BLaER1 (cell line): ENCODE results near the gene CPVL.

ENCODE experiments used
- H3K27ac ChIP-seq: shearing (Covaris generic); formaldehyde crosslinking; 2 replicates; pipeline ENCODE4 v1.8.1; 2022
- H3K27me3 ChIP-seq: shearing (Covaris generic); formaldehyde crosslinking; 2 replicates; pipeline ENCODE4 v1.8.1; 2022
- H3K36me3 ChIP-seq: shearing (Covaris generic); formaldehyde crosslinking; 2 replicates; pipeline ENCODE4 v1.8.1; 2022
- H3K4me1 ChIP-seq: shearing (Covaris generic); formaldehyde crosslinking; 2 replicates; pipeline ENCODE4 v1.8.1; 2022
- H3K4me2 ChIP-seq: shearing (Covaris generic); formaldehyde crosslinking; 2 replicates; pipeline ENCODE4 v1.8.1; 2022
- H3K4me3 ChIP-seq: shearing (Covaris generic); formaldehyde crosslinking; 2 replicates; pipeline ENCODE4 v1.8.1; 2022
- H3K9ac ChIP-seq: shearing (Covaris generic); formaldehyde crosslinking; 2 replicates; pipeline ENCODE4 v1.8.1; 2022
- H3K9me3 ChIP-seq: shearing (Covaris generic); formaldehyde crosslinking; 2 replicates; pipeline ENCODE4 v1.8.1; 2022
- H4K20me1 ChIP-seq: shearing (Covaris generic); formaldehyde crosslinking; 2 replicates; pipeline ENCODE4 v1.8.1; 2022
- Cebpa-rat ChIP-seq: shearing (Covaris generic); IDR thresholded peaks from 2 replicates; pipeline ENCODE4 v1.8.1; 2022

CPVL gene

DNA sequence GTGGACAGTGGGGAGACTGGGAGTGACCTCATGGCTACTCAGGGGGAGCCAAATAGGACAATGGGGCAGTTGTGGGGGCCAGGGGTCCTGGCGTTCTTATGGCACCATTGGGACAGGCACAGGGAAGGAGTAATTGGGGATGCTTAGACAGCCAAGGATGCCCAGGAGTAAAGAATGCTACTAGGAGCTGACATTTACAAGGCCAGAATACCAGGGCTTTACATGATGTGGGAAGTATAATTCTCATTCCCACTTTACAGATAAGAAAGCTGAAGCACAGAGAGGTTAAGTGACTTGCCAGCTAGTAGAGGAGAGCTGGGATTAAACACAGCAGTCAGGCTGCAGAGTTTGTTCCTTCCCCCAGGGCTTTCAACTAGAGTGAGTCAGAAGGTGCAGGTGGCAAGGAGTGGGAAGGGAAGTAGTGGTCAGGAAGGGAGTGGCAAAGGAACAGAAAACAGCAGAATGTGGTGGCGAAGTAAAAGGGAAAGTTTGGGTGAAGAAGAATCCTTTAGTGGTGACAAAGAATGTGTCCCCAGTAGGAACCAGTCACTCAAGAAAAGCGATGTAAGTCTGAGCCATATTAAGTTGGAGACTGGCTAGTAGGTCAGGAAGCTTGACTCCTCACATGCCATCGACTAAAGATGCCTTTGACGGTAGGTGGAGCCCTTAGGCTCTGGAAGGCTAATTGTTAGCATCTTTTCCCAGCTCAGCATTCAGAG lies 32.8 kb downstream of the CPVL start:
- H4K20me1 ChIP-seq, result no peaks in the 10 kb centered on the region
- no peak for TF ChIP-seq Cebpa-rat
- H3K4me1 ChIP-seq, result peaks cover 34% of the 10 kb centered on the region
- no peak overlapping the region for H3K27ac ChIP-seq
- no peaks in the 10 kb centered on the region for H3K27me3 ChIP-seq
- no peaks in the 10 kb centered on the region for H3K36me3 ChIP-seq
- H3K4me2 ChIP-seq, result peak overlapping the region; percentile 63
- no peaks in the 10 kb centered on the region for H3K9me3 ChIP-seq
- no peak overlapping the region for H3K4me3 ChIP-seq
- H3K9ac ChIP-seq, result no peak overlapping the region

DNA sequence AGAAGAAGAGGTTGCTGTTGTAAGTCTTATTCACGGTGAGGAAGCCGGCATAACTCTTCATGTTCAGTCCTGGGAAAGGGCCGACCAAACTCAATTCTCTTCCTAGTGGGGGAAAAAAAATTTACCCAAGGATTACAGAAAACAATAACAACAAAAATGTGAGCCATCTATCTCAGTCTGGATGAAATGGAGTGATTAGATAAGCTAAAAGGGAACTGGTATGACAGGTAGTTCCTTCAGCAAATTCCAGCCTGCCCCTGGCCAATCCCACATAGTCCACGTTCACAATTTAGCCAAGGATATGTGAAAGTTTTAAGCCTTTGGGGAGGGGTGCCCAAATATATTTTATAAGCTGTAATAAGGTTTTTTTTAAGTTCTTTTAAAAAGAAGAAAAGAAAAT lies 33.6 kb downstream of the CPVL start:
- no peak for TF ChIP-seq Cebpa-rat
- H4K20me1 ChIP-seq, result no peaks in the 10 kb centered on the region
- no peaks in the 10 kb centered on the region for H3K9me3 ChIP-seq
- no peaks in the 10 kb centered on the region for H3K36me3 ChIP-seq
- H3K9ac ChIP-seq, result no peak overlapping the region
- no peak overlapping the region for H3K4me2 ChIP-seq
- H3K4me1 ChIP-seq, result peaks cover 34% of the 10 kb centered on the region
- H3K4me3 ChIP-seq, result no peak overlapping the region
- H3K27ac ChIP-seq, result no peak overlapping the region
- no peaks in the 10 kb centered on the region for H3K27me3 ChIP-seq

DNA sequence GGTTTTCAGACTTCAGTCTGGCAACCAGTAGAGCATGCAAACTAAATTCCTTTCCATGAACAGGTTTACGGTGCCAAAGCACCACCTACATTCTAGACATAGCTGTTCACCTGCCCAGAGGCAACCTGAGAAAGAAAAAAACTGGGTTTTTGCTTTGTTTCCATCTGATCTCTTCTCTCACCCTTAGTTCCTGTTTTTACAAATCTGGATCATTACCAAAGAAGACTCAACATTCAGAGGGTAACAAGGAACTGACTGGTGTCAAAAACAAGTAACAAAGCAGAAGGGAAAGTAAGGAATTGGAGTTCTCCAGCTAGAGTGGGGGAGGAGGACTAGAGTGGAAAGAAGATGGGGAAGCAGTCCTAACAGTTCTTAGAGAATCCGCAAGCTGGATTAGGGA lies 36.4 kb downstream of the CPVL start:
- Histone ChIP-seq H3K4me1 (peaks cover 39% of the 10 kb centered on the region), H3K9me3 (no peaks in the 10 kb centered on the region), H3K9ac (no peak overlapping the region), H3K36me3 (no peaks in the 10 kb centered on the region), H3K27ac (no peak overlapping the region), H4K20me1 (no peaks in the 10 kb centered on the region), H3K4me2 (0 out of 2 replicates have a peak overlapping the region, but pooled peaks have one; percentile 23), H3K27me3 (no peaks in the 10 kb centered on the region), H3K4me3 (no peak overlapping the region)
- TF ChIP-seq Cebpa-rat, result no peak

DNA sequence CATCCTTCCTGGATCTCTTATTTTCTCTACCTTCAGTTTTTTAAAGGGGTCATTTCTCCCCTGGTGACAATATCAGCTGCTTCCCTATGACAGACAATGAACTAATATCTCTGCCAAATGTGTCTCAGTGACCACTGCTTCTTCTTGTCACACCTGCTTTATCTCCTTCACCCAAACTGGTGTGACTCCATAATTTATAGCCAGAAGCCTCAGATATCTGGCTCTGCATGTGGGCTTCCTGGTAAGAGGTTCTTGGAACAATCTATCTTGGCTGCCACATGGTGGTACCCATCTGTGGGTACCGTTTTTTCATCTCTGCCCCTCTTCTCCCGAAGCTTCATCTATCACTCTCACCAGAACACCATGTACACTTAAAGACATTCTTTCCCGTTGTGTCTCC lies 37.0 kb downstream of the CPVL start:
- peak overlapping the region; percentile 23; the same call in 1 of the 2 replicates for H3K4me2 ChIP-seq
- H3K27me3 ChIP-seq, result no peaks in the 10 kb centered on the region
- H3K4me3 ChIP-seq, result no peak overlapping the region
- no peak for TF ChIP-seq Cebpa-rat
- H3K9ac ChIP-seq, result no peak overlapping the region
- H3K9me3 ChIP-seq, result no peaks in the 10 kb centered on the region
- peaks cover 37% of the 10 kb centered on the region for H3K4me1 ChIP-seq
- no peaks in the 10 kb centered on the region for H4K20me1 ChIP-seq
- no peak overlapping the region for H3K27ac ChIP-seq
- no peaks in the 10 kb centered on the region for H3K36me3 ChIP-seq

- no peak overlapping the region for H3K4me3 ChIP-seq
- no peak overlapping the region for H3K27ac ChIP-seq
- no peaks in the 10 kb centered on the region for H3K27me3 ChIP-seq
- TF ChIP-seq Cebpa-rat, result no peak
- H3K36me3 ChIP-seq, result no peaks in the 10 kb centered on the region
- no peaks in the 10 kb centered on the region for H4K20me1 ChIP-seq
- no peak overlapping the region for H3K4me2 ChIP-seq
- peaks cover 23% of the 10 kb centered on the region for H3K4me1 ChIP-seq
- H3K9ac ChIP-seq, result no peak overlapping the region
- no peaks in the 10 kb centered on the region for H3K9me3 ChIP-seq
Measured at GRCh38 chr7:29107056-29107455, 39.3 kb downstream of the CPVL start.

DNA sequence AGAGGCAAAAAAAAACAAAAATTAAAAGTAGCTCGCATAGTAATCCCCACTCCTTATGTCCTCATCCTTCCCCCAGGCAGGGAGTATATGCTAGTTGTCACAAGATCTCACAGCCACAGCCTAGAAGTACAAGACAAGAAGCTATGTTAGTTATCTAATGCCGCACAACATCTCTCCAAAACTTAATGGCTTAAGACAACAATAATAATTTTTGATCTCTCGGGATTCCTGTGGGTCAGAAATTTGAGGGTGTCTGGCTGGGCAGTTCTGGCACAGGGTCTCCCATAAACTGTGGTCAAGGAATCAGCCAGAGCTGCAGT lies 39.7 kb downstream of the CPVL start:
- TF ChIP-seq Cebpa-rat, result no peak
- Histone ChIP-seq H3K27me3 (no peaks in the 10 kb centered on the region), H3K27ac (no peak overlapping the region), H3K4me2 (no peak overlapping the region), H3K9me3 (no peaks in the 10 kb centered on the region), H3K9ac (no peak overlapping the region), H3K4me3 (no peak overlapping the region), H3K36me3 (no peaks in the 10 kb centered on the region), H3K4me1 (peaks cover 23% of the 10 kb centered on the region), H4K20me1 (no peaks in the 10 kb centered on the region)

DNA sequence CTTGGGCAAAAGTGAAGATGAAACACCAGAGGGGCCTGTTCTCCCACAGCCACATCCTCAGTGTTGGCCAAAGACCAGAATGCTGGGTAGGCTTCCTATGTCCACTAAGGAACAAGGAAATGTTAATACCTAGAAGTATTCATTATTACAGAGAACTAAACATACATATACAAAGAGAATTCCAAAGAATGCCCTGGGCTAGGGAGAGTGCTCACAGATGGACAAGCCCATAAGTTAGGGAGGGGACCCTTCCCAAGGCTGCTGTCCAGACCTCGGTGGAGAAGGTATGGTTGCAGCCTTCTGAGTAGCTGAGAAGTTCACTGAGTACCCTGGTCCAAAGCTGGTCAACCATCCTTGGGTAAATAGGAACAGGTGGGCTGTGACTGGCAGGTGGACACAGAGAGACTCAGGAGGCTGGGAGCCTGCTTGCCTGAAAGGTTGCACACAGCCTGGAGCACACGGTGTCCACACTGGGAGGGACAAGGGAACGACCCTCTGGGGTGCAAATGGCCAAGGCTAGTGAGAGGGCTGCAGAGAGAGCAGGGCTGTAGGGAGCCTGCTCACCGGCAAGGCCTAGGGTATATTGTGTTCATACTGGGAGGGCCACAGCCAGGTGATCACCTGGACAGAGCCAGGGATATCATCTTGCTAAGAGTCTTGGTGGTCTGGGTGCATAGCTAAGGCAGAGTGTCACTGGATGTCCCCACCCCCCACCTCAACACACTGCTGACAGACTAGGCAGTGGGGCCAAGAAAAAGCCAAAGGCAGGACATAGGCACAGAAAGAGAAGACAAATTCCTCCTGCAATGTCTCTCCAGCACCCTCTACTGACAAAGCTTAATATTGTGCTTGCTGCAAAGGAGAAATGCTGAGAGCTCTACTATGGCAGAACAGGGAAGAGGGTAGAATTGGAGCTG lies 40.3 kb downstream of the CPVL start:
- Histone ChIP-seq H3K4me3 (no peak overlapping the region), H3K4me1 (peaks cover 23% of the 10 kb centered on the region), H3K27me3 (no peaks in the 10 kb centered on the region), H3K4me2 (no peak overlapping the region), H3K36me3 (no peaks in the 10 kb centered on the region), H3K9ac (no peak overlapping the region), H3K27ac (no peak overlapping the region), H4K20me1 (no peaks in the 10 kb centered on the region), H3K9me3 (no peaks in the 10 kb centered on the region)
- no peak for TF ChIP-seq Cebpa-rat

- Histone ChIP-seq H3K27me3 (no peaks in the 10 kb centered on the region), H3K4me1 (peaks cover 23% of the 10 kb centered on the region), H3K9ac (no peak overlapping the region), H3K4me2 (no peak overlapping the region), H3K4me3 (no peak overlapping the region), H3K27ac (no peak overlapping the region), H4K20me1 (no peaks in the 10 kb centered on the region), H3K9me3 (no peaks in the 10 kb centered on the region), H3K36me3 (no peaks in the 10 kb centered on the region)
- TF ChIP-seq Cebpa-rat, result no peak
Measured at GRCh38 chr7:29105191-29105590, 41.1 kb downstream of the CPVL start.

GRCh38 chr7:29102558-29103151 lies 43.7 kb downstream of the CPVL start:
- H3K4me2 ChIP-seq, result no peak overlapping the region
- H3K9ac ChIP-seq, result no peak overlapping the region
- no peak overlapping the region for H3K4me3 ChIP-seq
- no peaks in the 10 kb centered on the region for H3K36me3 ChIP-seq
- H3K9me3 ChIP-seq, result no peaks in the 10 kb centered on the region
- H3K4me1 ChIP-seq, result peaks cover 10% of the 10 kb centered on the region; the same call in 1 of the 2 replicates
- H3K27me3 ChIP-seq, result no peaks in the 10 kb centered on the region
- H4K20me1 ChIP-seq, result no peaks in the 10 kb centered on the region
- TF ChIP-seq Cebpa-rat, result no peak
- H3K27ac ChIP-seq, result no peak overlapping the region

GRCh38 chr7:29100924-29101323 lies 45.4 kb downstream of the CPVL start:
- Histone ChIP-seq H3K9ac (no peak overlapping the region), H3K4me3 (no peak overlapping the region), H3K4me2 (no peak overlapping the region), H3K9me3 (no peaks in the 10 kb centered on the region), H4K20me1 (no peaks in the 10 kb centered on the region), H3K36me3 (no peaks in the 10 kb centered on the region), H3K27ac (no peak overlapping the region), H3K27me3 (no peaks in the 10 kb centered on the region), H3K4me1 (0 out of 2 replicates have a peak, but pooled peaks cover 5% of the 10 kb centered on the region)
- TF ChIP-seq Cebpa-rat, result no peak
